Erythroblast (primary cell): ENCODE results near the gene STAC3.

ENCODE experiments used
- DNase-seq, 2 experiments: peaks; one replicate each; lab custom pipeline; 2025; lab: John Stamatoyannopoulos, UW
- GATA1 ChIP-seq: IDR thresholded peaks from 2 replicates; pipeline ENCODE4 v1.6.1; 2011; ENCODE audit warnings: low read depth, mild to moderate bottlenecking, control low read depth, low read length, moderate library complexity
- POLR2A ChIP-seq: IDR thresholded peaks from 2 replicates; pipeline ENCODE4 v1.6.1; 2011; ENCODE audit warnings: mild to moderate bottlenecking, low read length

Gene STAC3

DNA sequence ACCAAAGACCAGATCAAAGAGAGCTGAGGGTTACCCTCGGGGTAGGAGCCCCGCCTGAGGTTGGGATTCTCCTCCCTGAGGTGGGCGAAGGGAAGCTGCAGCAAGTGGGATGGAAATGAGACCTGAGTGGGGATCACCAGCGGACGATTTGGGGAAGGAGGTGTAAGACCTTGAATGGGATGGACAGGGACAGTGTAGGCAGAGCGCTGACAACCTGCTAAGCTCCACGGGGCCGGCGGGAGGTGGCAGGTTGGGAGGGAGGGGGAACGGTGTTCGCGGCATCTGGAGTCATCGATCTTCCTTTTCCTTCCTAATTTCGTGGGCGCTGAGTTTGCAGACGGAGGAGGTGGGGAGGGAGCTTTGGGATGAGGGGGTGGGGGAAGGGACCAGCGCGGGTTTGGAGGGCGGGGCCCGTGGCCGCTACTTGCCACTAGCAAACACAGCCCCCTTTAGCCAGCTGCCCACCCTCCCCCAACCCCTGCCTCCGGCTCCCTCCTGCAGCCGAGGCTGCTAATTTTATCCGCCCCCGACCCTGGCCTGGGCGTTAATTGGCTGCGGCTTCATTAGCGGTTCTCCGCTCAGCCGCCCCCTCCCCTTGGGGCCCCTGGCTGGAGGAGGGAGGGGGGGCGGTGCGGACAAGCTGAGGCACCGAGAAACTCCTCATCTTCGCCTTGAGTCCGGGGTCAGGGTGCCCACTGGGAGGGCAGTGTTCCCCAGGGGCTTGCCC lies 24.2 kb downstream of the STAC3 start:
- peak in 1 of 2 experiments; percentile 31 for DNase-seq
- no peak for TF ChIP-seq GATA1
- TF ChIP-seq POLR2A, result no peak

DNA sequence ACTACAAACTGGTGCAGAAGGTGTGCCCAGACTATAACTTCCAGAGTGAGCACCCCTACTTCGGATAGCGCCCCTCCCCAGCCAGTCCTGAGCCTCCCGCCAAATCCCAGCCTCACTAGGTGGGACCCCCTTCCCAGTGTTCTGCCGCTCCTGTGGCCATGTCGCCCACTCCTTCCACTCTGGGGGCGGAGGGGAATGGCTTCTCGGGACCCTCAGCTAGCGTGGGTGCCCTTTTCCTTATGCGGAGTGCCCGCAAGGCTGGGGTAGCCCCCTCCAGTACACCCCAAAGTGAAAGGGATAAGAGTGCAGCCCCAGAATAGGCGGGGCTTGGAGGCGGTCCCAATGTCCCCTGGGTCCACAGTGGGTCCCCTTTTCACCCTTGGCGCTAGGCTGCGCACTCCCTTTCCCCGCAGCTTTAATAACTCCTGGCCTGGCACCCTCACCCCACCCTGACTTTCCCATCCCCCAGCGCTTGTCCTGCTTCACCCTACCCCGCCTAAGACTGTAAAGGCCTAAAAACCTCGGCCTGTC lies 25.2 kb downstream of the STAC3 start:
- TF ChIP-seq GATA1 (no peak), POLR2A (no peak)
- DNase-seq, result no peak

DNA sequence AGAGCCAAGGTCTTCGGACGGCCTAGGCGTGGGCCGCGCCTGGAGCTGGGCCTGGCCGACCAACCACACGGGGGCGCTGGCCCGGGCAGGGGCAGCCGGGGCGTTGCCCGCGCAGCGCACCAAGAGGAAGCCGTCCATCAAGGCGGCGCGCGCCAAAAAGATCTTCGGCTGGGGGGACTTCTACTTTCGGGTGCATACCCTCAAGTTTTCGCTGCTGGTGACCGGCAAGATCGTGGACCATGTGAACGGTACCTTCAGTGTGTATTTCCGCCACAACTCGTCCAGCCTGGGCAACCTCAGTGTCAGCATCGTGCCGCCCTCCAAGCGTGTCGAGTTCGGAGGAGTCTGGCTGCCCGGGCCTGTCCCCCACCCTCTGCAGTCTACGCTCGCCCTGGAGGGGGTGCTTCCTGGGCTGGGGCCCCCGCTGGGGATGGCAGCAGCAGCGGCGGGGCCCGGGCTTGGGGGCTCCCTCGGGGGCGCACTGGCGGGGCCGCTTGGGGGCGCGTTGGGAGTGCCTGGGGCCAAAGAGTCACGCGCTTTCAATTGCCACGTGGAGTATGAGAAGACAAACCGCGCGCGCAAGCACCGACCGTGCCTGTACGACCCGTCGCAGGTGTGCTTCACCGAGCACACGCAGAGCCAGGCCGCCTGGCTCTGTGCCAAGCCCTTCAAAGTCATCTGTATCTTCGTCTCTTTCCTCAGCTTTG lies 25.9 kb downstream of the STAC3 start:
- DNase-seq, result peak; percentile 82 to 89
- no peak for TF ChIP-seq GATA1
- TF ChIP-seq POLR2A, result no peak

DNA sequence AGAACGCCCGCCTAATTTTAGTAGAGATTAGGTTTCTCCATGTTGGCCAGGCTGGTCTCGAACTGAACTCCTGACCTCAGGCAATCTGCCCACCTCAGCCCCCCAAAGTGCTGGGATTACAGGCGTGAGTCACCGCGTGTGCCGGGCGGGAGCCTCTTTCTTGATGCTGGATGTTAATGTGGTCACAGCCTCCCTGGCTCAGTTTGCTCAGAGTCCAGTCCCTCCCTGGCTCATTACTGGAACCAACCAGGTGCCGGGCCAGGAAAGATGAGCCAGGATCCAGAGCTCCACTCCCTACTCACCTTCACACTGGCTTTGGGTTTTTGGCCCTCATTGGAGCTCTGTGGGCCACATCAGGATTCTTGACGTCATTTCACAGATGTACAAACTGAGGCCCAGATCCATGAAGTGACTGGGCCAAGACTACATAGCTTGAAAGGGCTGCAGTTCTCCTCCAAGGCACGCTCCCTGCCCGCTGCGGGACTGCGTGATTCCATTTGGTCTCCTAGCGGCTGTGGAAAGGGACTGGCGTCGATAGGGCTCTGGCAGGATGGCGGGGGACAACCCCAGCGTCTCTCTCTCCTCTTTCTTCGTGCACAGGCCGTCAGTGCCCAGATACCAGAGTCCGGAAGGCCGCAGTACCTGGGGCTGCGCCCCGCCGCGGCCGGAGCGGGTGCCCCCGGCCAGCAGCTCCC lies 26.6 kb downstream of the STAC3 start:
- DNase-seq, result no peak
- TF ChIP-seq GATA1 (no peak), POLR2A (no peak)

DNA sequence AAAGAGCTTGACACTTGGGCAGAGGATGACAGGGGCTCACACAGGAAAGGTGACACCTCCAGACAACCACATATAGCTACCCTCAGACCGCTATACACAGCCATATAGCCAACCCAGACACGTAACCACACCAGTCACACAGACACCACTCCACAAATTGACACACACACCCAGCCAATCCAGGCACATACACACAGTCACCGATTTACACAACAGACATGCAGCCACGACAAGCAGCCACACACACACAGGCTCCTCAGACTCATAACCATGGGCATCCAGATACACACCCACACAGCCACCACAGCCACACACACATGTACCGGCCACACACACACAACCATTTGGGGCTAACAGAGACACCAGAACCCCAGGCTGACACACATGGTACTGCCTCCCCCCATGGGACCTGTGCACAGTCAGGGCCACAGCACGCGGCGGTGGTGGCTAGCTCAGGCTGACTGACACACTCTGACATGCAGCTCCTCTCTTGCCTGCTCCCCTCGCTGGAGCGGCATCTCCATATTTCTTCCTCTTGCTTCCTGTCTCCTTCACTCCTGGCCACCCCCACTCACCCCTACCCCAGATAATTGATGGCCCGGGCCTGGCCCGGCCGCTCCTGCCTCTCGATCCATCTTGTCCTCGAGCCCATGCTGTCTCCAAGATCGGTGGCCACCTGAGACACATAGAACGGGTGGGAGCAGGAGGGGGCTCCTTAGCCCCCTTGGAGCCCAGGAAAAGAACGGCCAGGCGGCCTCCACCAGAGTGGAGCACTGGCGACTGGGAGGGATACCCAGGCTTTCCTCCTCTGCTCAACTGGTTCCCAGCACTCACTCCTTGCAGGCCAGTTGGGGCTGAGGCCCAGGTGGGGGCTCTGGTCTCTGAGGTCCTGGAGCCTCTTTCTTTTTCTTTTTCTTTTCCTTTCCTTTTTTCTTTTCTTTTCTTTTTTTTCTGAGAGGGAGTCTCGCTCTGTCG lies 27.5 kb downstream of the STAC3 start:
- no peak for TF ChIP-seq POLR2A
- DNase-seq, result no peak

DNA sequence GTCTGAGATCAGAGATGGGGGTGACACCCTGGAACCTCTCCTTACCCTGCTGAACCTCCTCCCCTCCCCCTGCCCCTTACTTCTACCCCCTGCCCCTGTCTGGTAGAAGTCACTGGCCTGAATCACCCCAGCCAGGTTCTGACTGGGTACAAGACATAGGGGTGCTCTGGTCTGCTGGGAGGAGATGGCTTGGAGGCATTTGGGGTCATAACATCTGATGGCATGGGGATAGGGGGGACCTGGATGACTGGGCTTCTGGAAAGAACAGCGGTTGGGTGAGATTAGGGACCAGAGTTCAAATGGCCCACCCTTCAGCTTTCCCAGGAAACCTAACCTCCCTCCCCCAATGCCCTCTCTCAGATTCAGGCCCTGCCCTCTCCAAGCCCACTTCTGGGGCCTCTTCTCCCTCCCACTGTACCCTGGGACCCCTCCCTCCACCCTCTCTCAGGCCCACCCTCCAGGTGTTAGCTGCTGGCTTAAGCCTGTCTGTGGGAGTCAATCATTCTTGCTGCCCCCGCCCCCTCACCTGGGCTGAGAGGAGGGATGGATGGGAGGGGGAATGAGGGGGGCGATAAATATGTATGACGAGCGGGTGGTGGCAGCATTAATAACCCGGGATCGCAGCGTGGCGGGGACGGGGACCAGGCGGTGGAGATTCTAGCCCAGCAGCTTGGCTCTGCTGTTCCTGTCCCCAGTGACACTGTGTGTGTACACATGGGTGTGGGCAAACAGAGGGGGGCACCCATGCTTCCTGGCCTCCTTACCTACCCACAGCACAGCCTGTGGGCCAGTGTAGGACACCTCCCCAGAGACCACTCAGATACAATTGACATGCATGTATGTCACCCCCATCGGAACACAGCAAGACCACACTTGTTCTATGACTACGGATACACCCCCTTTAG lies 28.4 kb downstream of the STAC3 start:
- no peak for DNase-seq
- TF ChIP-seq GATA1 (no peak), POLR2A (no peak)

DNA sequence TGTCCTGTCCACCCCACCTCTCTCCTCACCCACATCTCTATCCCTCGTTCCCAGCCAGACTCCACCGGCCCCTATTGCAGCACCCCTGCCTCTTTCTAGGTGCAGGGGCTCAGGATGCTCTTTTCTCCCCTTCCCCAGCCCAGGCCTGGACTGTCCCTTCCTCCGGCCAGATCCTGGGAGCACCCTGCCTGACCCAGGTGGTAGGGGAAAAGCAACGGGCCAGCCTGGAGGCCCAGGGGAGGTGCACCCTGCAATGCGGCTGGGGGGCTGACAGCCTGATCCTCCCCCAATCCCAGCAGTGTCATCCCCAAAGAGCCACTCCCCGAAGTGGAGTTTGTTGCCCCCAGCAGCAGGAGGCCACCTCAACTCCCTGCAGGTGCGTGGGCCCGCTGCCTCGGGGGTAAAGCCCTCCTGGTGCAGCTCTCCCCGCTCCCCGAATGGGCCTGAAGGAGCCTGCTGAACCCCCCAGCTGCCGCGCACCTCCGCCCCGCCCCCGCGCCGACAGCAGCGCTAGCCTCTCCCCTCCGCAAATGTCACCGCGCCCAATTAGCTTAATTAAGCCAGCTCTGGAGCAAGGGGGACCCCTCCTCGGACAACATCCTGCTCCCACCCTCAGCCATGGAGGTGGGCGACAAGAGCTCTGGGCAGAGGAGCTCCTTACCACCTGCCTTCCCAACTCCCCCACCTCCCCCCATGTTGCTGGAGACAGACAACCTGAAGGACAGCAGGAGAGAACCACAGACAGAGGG lies 29.6 kb downstream of the STAC3 start:
- no peak for TF ChIP-seq GATA1
- TF ChIP-seq POLR2A, result no peak
- DNase-seq, result no peak

DNA sequence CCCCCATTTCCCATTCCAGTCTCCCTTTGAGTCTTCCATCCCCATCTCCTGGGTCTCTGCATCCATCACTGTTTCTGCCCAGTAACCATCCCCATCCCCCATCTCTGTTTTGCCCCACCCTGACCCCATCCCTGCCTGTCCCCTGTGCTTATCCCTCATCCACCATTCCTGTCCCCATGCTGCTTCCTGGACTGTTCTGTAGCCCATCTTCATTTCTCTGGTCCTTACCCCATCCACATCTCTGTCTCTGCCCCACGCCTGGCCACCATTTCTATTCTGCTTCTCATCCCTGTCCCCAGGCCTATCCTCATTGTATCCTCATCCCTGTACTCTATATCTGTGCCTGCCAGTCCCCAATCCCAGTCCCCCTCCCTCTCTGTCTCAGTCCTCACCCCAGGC lies 30.2 kb downstream of the STAC3 start:
- TF ChIP-seq GATA1 (no peak), POLR2A (no peak)
- no peak for DNase-seq

DNA sequence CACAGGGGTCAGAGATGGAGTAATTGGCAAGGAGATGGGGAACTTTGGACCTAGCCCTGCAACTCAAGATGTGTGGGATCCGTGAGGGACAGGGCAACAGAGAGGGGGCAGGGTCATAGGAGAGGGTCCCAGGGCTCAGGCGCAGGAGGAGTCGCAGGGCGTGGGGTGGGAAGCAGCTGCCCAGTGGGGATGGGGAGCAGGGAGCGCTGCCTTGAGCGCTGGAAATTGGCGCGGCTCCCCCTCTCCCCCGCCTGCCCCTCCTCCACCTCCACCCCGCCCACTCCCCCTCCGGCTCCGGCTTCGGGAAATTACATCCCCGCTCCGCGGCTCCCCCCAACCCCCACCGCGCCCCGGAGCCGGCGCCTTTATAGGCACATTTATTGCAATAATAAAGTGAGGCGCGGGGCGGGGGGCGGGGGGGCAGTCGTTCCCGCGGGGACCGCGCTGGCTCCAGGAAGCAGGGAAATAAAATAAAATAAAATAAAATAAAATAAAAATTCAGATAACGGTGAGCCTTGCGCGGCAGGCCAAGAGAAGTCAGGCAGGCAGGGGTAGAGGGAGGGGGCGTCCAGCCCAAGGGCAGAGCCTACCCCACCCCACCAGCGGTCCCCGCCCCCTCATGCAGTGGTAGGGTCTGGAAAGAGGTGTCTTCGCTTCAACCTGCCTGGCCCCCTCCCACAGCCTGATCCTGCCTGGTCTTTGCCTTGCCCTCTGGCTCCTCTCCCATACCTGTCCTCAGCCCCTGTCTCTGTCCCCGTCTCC lies 30.8 kb downstream of the STAC3 start:
- no peak for TF ChIP-seq GATA1
- TF ChIP-seq POLR2A, result no peak
- no peak for DNase-seq

DNA sequence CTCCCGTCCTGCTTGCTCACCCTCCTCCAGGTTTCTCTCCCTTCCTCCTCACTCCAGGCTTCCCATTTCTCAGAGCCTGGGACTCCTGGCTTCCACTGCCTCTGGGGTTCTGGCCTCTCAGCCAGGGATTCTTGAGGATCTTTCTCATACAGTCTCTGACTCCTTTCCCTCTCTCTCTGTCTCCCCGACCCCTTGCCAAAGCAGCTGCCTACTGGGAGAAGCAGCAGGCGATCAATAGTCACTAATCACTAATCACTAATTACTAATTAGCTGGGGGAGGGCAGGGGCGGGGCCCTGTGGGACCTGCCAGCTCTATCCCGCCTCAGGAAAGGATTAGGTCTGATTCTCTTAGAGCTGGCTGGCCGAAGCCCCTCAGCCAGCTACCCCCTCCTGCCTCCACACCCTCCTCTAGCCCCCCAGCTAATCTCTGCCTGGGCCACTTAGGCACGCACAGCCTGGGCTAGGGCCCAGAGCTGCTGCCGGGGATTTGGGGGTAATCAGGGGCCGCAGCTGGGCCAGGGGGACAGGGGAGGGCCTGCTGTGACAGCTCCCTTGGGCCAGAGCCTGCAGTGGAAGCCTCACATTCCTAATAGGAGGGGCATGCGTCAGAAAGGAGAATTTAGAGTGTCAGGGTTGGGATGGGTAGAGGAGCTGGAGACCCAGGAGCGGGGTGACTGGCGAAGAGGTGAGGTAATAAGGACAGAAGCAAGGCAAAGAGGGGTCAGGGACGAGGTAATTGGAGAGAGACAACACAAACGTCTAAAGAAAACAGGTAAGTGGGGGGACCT lies 31.6 kb downstream of the STAC3 start:
- TF ChIP-seq GATA1 (no peak), POLR2A (no peak)

More for the DNA sequence above, 31.6 kb downstream of the STAC3 start:
- DNase-seq, result no peak
